ENCODE data around the gene DLX3.

GRCh38 chr17:50013079-50013478, 18.1 kb upstream of the DLX3 start:
- TF ChIP-seq CTCF (IDR thresholded peaks at IDR 0.05) (no peak), MAX (IDR thresholded peaks at IDR 0.05) (no peak), EP300 (IDR thresholded peaks at IDR 0.05) (no peak), ZC3H11A (IDR thresholded peaks at IDR 0.05) (no peak), RAD21 (conservative IDR thresholded peaks at IDR 0.05 in 1 of 2, IDR thresholded peaks at IDR 0.05 in 1 of 2) (no peak), CEBPB (IDR thresholded peaks at IDR 0.05) (no peak), MAZ (IDR thresholded peaks at IDR 0.05; ENCODE audit: borderline replicate concordance, low read depth, low read length) (no peak), REST (IDR thresholded peaks at IDR 0.05) (no peak), JUN (IDR thresholded peaks at IDR 0.05) (no peak)

Data from A549 (cell line).